Measurements from ENCODE around the gene SYF2.

The SYF2 gene

GRCh38 chr1:25184001-25184762 is 48.1 kb downstream of the SYF2 start:
- no peak for DNase-seq (ENCODE audit: low read depth)

- DNase-seq (ENCODE audit: low read depth): no peak
Measured at GRCh38 chr1:25183126-25183980, 48.9 kb downstream of the SYF2 start.

GRCh38 chr1:25182629-25183028 is 49.7 kb downstream of the SYF2 start:
- peak; percentile 75 for DNase-seq (ENCODE audit: low read depth)

GRCh38 chr1:25180996-25181395 is 51.3 kb downstream of the SYF2 start:
- DNase-seq (ENCODE audit: low read depth): no peak

GRCh38 chr1:25178917-25179561 is 53.3 kb downstream of the SYF2 start:
- DNase-seq (ENCODE audit: low read depth): no peak

- no peak for DNase-seq (ENCODE audit: low read depth)
Measured at GRCh38 chr1:25174730-25175612, 57.3 kb downstream of the SYF2 start.

GRCh38 chr1:25174363-25174729 is 58.0 kb downstream of the SYF2 start:
- DNase-seq (ENCODE audit: low read depth): no peak

GRCh38 chr1:25173809-25174340 is 58.4 kb downstream of the SYF2 start:
- DNase-seq (ENCODE audit: low read depth): no peak

Measured in amniotic epithelial cell (primary cell).